PFSK-1 (cell line): Measurements from ENCODE around the gene PAGE4.

ENCODE experiments used
- FOXP2 ChIP-seq: optimal IDR thresholded peaks from 2 replicates; pipeline ENCODE3; 2011; ENCODE audit warnings: borderline replicate concordance, control low read depth, inconsistent platforms; ENCODE audit not compliant: insufficient read depth; ENCODE audit errors: extremely low read length, extremely low read depth
- POLR2AphosphoS5 ChIP-seq: IDR thresholded peaks from 2 replicates; pipeline ENCODE4 v1.6.1; 2012; ENCODE audit warnings: low read depth, mild to moderate bottlenecking, control low read depth, low read length, moderate library complexity
- SIN3A ChIP-seq: IDR thresholded peaks from 2 replicates; pipeline ENCODE4 v1.6.1; 2012; ENCODE audit warnings: mild to moderate bottlenecking, low read length, moderate library complexity, borderline replicate concordance; ENCODE audit not compliant: insufficient read depth
- TAF1 ChIP-seq: IDR thresholded peaks from 2 replicates; pipeline ENCODE4 v1.6.1; 2012; ENCODE audit warnings: low read length, control low read depth, borderline replicate concordance; ENCODE audit not compliant: insufficient read depth
- TF ChIP-seq, protein P1 (sequence below), 2 experiments: IDR thresholded peaks; 2 replicates each; pipeline versions ENCODE4 v1.6.1 to v1.8.0; 2011 to 2012; ENCODE audit warnings: low read depth in 2 of 2, low read length in 2 of 2, control low read depth in 1 of 2, inconsistent platforms in 1 of 2, mild to moderate bottlenecking in 1 of 2, moderate library complexity in 1 of 2; ENCODE audit not compliant: insufficient read depth in 1 of 2

PAGE4 gene

DNA sequence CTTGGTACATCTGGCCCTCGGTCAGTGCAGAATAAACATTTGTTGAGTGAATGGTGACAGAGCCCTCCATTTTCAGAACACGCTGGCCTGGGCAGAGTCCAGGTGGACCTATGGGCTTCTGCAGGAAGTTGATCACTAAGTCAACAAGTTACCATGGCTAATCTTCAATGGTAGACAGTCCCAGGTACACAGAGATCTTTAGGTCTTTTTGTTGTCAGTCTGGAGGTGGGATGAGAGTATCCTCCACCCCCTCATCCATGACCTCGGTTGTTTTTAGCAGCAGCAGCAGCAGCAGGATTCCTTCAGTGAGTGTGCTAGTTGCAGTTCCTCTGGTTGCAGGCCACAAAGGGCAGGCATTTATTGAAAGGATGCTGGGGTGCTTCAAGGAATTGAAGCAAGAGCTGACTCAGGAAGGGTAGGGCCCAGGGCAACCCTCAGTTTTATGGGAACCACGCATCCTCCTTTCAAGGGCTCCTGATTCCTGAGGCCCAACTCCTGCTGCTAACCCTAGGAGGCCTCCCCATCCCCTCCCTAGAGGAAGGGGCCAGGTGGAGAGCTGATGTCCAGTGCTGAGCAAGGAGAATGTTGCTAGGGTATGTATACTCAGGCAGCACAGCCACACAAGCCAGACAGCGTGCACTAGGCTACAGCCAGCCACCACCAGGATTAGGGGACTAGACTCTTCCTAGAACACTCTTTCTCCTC lies 48.4 kb downstream of the PAGE4 start:
- TF ChIP-seq POLR2AphosphoS5 (no peak), TAF1 (no peak), FOXP2 (no peak), SIN3A (no peak)

GRCh38 chrX:49878128-49878833 lies 49.2 kb downstream of the PAGE4 start:
- no peak for TF ChIP-seq TAF1
- no peak for TF ChIP-seq FOXP2

DNA sequence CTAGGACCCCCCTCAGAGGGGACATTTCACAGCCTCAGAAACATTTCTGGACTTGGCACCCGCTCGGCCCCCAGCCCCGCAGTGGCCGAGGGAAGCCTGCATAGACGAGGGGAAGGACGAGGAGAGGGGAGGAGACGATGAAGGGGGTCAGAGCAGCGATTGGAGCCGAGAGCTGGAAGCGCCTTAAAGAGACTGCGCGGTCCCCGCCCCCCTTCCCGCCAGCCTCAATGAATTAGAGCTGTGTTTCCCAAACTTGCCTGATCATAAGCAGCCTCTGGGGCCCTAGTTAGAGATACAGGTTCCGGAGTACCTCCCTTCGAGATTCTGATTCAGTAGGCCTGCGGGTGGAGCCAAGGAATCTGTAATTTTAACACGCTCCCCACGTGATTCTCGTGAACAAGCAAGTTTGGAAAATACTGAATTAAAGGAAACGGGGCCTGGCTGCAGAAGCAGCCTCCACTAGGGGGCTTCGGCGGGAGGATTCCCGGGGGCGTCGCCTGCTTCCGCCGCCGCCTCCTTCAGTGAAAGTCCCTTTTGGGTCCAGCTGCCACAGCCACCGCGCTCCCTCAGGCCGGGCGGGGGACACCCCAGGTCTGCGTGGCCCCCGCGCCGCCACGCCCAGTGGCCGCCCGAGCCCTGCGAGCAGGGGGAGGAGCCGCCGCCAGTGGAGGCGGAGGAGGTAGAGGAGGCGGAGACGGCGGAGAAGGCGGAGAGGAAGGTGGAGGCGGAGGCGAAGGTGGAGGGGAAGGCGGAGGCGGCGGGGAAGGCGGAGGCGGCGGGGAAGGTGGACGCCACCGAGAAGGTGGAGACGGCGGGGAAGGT lies 49.9 kb downstream of the PAGE4 start, which contains the start of gene USP27X:
USP27X (plus strand) TSS at position 651 of the 822 bp plus-strand sequence. CDS start 824 bp downstream, outside the sequence.
- TF ChIP-seq, protein P1, sequence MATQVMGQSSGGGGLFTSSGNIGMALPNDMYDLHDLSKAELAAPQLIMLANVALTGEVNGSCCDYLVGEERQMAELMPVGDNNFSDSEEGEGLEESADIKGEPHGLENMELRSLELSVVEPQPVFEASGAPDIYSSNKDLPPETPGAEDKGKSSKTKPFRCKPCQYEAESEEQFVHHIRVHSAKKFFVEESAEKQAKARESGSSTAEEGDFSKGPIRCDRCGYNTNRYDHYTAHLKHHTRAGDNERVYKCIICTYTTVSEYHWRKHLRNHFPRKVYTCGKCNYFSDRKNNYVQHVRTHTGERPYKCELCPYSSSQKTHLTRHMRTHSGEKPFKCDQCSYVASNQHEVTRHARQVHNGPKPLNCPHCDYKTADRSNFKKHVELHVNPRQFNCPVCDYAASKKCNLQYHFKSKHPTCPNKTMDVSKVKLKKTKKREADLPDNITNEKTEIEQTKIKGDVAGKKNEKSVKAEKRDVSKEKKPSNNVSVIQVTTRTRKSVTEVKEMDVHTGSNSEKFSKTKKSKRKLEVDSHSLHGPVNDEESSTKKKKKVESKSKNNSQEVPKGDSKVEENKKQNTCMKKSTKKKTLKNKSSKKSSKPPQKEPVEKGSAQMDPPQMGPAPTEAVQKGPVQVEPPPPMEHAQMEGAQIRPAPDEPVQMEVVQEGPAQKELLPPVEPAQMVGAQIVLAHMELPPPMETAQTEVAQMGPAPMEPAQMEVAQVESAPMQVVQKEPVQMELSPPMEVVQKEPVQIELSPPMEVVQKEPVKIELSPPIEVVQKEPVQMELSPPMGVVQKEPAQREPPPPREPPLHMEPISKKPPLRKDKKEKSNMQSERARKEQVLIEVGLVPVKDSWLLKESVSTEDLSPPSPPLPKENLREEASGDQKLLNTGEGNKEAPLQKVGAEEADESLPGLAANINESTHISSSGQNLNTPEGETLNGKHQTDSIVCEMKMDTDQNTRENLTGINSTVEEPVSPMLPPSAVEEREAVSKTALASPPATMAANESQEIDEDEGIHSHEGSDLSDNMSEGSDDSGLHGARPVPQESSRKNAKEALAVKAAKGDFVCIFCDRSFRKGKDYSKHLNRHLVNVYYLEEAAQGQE (IDR thresholded peaks at IDR 0.05; ENCODE audit: insufficient read depth in 1 of 2, low read depth in 2 of 2, low read length in 2 of 2), result no peak
- 0 out of 2 replicates have a peak, but pooled peaks have one; percentile 13 for TF ChIP-seq POLR2AphosphoS5
- no peak for TF ChIP-seq FOXP2
- no peak for TF ChIP-seq TAF1
- peak; percentile 14; the same call in 1 of the 2 replicates for TF ChIP-seq SIN3A

- TF ChIP-seq SIN3A (no peak), FOXP2 (no peak), POLR2AphosphoS5 (no peak), TAF1 (no peak)
- TF ChIP-seq, protein P1 (IDR thresholded peaks at IDR 0.05; ENCODE audit: insufficient read depth in 1 of 2, low read depth in 2 of 2, low read length in 2 of 2), result no peak
Measured at GRCh38 chrX:49879656-49880277, 50.7 kb downstream of the PAGE4 start.

DNA sequence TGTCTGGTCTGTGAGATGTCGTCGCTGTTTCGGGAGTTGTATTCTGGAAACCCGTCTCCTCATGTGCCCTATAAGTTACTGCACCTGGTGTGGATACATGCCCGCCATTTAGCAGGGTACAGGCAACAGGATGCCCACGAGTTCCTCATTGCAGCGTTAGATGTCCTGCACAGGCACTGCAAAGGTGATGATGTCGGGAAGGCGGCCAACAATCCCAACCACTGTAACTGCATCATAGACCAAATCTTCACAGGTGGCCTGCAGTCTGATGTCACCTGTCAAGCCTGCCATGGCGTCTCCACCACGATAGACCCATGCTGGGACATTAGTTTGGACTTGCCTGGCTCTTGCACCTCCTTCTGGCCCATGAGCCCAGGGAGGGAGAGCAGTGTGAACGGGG lies 51.6 kb downstream of the PAGE4 start:
- no peak for TF ChIP-seq SIN3A
- TF ChIP-seq TAF1, result no peak
- no peak for TF ChIP-seq POLR2AphosphoS5
- no peak for TF ChIP-seq FOXP2
- TF ChIP-seq, protein P1 (IDR thresholded peaks at IDR 0.05; ENCODE audit: insufficient read depth in 1 of 2, low read depth in 2 of 2, low read length in 2 of 2), result no peak
